RCC 7860 (cell line): ENCODE measurements around the gene NPDC1.
A peak's percentile ranks its signal among the peaks of the same experiment; 100 is the strongest.

Source experiments
- DNase-seq: peaks from one replicate; pipeline ENCODE4 v3.0.0-alpha.2; 2015; ENCODE audit warnings: low spot score
- FAIRE-seq: peaks from 2 replicates; lab custom pipeline; 2012; peaks lifted over from hg19 to GRCh38; lab: Jason Lieb, UNC

Gene NPDC1

GRCh38 chr9:137058521-137059234 lies 12.7 kb upstream of the NPDC1 start:
- DNase-seq, result no peak
- FAIRE-seq, result no peak

DNA sequence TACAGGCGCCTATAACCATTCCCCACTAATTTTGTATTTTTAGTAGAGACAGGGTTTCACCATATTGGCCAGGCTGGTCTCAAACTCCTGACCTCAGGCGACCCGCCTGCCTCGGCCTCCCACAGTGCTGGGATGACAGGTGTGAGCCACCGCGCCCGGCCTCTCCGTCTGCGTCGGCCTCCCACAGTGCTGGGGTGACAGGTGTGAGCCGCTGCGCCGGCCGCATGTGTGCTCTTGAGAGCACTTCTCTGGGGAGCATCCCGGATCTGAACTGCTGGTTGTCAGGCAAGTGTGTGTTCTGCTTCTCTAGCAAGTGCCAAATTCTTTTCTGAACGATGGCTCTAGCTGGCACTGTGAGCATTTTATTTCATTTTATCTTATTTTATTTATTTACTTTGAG lies 11.6 kb upstream of the NPDC1 start:
- FAIRE-seq (no peak), DNase-seq (no peak)

DNA sequence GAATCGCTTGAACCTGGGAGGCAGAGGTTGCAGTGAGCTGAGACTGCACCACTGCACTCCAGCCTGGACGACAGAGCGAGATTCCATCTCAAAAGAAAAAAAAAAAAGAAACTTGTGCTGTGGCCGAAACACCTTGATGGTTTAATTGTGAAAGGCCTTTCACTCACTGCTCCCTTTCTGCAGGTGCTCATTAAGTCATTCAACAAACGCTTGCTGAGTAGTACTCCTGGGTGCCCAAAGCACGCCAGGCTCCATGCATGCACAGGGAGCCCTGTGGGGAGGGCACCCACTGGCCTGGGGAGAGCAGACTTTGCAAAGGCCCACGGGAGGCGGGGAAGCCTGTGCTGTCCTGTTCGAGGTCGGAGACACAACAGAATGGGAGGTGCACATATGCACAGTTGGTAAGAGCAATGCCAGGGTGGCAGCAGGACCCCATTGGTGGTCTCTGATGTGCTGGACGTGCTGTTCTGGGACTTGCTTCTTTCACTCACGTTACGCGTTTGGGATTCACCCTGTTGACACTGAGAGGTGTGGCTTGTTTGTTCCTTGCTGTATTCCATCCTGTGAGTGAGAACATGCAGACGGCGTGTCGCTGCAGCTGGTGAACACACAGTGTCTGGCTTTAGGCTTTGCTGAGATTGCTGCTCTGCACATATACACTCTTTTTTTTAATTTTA lies 10.9 kb upstream of the NPDC1 start:
- DNase-seq, result no peak
- FAIRE-seq, result no peak

DNA sequence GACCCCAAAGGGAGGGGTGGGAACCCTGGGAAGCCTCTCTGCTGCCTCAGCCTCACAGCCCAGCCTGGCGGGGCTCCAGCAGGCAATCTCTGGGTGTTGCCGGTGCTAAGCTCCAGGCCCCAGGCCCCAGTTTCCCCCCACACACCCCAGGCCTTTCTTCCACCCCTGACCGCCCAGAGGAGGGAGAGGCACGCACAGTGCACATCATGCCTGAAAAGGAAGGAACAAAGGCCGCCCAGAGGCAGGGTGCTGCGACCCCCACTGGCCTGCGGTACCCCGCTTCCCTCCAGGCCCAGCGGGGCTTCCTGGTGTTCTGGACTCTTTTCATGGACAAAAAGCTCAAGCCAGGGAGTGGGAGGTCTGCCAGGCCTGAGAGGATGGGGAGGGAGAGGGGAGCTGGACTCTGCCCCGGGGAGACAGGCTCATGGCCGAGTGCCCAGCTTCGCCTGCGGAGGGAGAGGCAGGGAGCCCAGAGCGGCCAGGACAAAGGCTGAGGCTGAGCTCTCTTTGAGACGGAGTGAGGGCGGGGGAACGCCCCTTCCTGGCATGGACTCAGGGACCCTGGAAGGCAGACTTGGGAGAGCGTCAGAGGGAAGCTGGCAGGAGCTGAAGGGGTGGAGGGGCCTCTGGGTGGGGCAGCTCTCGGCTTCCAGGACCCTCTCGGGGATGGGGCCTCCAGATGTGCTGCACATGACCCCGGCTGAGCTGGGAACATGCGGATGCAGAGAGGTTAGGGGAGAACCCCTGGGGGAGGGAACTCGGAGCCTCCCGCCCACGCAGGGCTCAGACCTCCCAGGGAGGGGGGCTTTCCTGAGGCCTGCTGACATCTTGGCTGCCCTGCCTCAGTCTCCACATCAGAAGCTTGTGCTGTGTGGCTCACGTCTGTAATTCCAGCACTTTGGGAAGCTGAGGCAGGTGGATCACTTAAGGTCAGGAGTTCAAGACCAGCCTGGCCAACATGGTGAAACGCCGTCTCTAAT lies 9.7 kb upstream of the NPDC1 start:
- no peak for FAIRE-seq
- DNase-seq, result no peak

DNA sequence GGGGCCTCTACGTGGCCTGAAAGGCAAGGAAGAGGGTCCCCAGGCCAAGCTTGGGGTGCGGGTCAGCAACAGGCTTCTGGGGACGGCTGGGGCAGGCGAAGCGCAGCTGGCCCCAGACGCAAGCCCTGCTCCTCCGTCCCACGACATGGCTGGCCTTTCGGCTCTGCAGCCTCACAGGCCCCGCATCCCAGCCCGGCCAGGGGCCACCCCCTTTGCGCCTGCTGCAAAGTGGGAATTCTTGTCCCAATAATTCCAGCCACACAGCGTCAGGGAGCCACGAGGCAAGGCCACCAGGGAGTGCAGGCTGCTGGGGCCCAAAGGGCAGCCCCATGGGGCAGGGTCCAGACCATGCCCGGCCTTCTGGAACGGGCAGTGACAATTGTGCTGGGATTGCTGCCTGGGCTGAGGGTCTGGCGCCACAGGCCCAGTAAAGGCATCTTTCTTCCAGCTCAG lies 9.0 kb upstream of the NPDC1 start:
- no peak for DNase-seq
- FAIRE-seq, result no peak

DNA sequence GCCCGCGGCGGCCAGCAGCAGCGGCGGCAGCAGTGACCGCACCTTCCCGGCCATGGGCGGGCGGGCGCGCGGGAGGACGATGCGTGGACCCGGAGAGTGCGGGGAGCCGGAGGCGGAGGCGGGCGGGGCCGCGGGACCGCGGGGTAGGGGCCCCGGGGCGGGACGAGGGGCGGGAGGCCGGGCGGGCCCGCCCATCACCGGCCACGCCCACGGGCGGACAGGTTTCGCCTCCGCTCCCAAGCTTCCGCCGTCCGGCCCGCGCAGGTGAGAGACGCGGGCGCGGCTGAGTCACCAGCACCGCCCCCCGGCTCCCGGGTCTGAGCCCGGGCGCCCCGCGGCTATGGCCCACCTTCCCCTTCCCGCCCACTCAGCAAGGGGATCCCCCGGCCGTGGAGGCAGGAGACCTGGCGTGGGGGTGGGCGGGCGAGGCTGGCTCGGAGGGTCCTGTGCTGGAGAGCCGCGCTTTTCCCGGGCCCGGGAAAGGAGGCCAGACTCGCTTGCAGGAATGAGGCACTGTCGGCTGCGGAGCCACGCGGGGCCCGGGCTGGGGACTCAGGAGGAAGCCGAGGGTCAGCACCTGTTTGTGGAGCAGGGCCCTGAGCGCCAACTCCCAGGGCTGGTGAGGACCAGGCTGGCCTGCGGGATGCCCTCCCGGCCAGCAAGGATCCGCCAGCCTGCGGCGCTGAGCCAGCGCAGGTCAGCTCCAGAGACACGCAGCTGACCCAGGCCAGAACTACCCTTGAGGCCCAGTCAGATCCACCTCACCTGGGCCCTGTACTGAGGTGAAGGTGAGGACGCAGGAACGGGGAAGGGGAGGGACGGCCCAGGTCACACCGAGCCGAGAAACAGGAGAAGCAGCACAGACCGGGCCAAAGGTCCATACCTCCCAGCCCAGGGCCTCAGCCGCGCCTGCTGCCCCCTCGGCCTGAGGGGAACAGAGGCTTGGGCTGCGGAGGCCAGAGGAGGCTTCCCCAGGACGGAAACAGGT lies 8.3 kb upstream of the NPDC1 start, which contains the start of gene ENTPD2:
Gene ENTPD2 (minus strand): TSS at position 118 of the 988 bp plus-strand sequence. CDS start 64 bp downstream, at position 54.
- DNase-seq (no peak), FAIRE-seq (no peak)

DNA sequence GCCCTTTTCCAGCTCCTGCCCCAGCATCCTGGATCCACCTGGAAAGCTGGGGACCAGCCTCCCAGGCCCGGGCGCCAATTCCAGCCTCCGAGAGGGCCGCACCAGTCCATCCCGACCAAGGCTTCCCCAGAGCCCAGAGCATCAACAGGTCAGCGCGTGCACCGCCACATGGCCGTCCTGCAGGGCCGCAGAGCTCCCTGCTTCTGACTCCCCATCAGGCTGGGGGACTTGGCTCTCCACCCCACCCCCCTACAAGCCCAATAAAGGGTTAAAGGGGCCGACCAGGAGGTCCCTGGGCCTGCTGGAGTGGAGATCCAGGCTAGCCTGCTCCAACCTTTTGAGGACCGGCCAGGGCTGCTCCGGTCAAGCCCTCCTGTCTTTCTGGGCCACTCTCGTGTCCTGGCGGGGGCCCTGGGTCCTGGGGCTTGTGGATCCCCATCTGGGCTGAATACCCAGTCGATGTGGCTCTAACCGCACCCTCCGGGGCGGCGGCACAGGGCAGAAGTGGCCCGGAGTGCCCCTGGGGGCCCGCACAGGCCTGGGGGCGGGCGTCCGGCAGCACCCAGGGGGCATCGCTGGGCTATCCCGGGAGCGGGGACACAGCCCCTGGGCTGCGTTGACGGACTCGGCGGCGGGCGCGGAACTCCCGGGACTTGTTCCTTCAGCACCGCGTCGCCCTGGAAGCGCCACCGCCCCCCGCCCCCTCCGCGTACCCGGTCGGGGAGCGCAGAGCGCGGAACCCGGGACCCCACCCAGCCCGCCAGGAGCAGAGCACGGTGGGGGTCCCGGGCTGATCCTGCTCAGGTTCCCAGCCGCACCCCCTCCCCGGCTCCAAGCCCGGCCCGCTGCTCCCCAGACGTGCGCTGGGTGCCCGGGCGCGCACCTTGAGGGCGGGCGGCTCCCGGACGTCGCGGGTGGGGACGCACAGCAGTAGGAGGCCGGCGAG lies 7.3 kb upstream of the NPDC1 start:
- FAIRE-seq, result no peak
- DNase-seq, result no peak

DNA sequence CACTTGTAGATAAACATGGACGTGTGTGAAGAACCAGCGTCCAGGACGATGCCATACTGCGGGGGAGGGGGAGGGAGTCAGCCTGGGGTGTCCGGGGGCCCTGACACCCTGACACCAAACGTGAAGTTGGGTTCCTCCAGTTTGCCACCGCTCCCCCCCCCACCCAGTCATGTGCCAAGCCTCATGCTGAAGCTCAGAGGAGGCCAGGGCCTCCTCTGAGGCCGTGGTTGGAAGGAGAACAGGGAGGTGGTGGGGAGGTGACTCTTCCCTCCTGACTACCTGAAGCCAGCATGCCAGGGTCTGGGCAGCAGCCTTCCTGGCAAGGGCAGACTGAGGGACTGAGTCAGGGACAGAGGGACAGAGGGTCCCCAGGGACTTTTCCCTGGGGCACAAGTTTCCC lies 6.3 kb upstream of the NPDC1 start:
- no peak for FAIRE-seq
- DNase-seq, result no peak

- no peak for FAIRE-seq
- DNase-seq, result no peak
Measured at GRCh38 chr9:137051145-137051724, 5.3 kb upstream of the NPDC1 start.

DNA sequence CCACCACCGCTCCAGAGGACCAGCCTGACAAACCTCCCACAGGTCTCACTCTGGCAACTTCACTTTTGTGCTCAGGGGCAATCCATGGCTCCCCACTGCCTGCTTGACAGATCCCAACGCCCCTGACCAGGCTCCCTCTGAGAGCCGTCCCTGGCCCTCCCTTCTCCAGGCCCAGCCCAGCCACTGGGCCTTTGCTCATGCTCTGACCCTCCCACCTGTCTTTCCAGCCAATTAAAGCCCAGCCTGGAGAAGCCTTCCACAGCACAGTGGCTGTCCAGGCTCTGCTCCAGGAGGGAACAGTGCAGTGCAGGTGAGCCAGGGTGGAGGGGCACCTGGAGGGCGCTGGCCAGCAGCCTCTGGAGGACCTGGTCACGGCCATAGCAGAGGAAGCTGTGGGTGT lies 4.6 kb upstream of the NPDC1 start:
- DNase-seq (no peak), FAIRE-seq (no peak)

GRCh38 chr9:137049544-137050449 lies 3.8 kb upstream of the NPDC1 start:
- FAIRE-seq (no peak), DNase-seq (no peak)

DNA sequence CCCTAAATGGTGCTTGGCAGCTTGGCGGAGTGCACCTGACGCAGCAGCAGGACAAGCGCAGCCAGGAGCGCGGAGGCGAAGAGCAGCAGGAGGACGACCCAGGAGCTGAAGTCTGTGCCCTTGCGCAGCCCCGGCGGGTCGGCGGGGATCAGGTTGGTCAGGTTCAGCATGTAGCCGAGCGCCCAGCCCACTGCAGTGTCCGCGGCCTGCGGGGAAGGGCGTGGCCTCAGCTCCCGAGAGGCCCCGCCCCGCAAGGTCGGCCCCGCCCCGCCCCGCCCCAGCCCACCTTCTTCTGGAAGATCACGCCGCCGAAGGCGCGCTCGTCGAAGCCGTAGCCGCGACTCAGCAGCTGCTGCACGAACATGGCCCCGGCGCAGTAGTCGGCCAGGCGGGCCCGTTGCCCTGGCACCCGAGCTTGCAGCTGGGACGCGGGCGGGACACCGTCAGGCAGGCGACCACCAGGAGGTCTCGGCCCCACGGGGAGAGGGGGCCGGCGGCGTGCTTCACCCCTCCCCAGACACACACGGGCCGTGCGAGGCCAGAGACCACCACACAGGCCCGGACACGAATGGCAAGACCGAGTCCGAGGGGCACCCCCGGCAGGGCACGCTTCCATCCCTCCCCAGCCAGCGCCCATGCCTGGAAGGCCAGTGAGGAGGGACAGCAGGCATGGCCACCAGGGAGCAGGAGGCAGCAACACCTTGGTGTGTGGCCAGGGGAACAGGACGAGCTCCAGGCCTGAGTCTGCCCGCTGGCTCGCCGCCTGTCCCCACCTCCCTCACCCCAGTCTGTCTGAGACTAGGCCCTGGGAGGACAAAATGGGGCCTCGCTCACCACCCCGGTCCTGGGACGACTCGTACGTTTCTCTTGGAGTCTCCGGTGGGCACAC lies 2.9 kb upstream of the NPDC1 start:
- FAIRE-seq (no peak), DNase-seq (no peak)

GRCh38 chr9:137045294-137046087 lies 486 bp downstream of the NPDC1 start:
- FAIRE-seq (no peak), DNase-seq (no peak)

DNA sequence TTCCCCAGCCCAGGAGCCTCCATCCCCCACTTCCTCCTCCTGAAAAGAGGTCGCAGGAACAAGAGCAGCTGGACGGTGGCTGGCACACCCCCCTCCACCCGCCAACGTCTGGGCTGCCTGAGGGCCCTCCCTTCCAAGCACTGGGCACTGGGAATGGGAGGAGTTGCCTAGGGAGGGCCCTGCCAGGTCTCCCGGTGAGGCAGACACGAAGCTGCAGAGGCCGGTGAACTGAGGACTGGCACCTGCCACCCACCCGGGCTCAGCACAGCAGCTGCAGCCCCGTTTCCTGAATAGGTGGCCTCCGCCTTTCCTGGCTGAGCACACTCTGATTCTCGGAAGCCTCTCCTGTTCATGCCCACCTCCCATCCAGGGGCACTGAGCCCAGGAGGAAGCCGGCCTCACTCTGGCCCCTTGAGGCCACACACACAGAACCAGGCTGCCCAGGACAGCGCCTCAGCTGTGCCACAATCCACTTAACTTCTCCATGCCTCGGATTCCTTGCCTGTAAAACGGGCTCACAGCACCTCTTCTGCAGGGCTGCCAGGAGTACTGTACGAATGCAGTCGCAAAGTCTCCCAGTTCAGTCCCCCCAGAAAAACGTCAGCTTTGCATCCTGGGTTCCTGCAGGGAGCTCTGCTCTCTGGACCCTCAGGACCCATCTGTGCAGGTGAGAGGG lies 1.3 kb downstream of the NPDC1 start:
- FAIRE-seq, result no peak
- DNase-seq, result peak; percentile 49

- no peak for DNase-seq
- FAIRE-seq, result no peak
Measured at GRCh38 chr9:137044037-137044436, 1.9 kb downstream of the NPDC1 start.
